B cell (primary cell): Measurements from ENCODE around the gene NELL1. TPM values are rescaled to one million over a fixed set of nuclear protein-coding genes. Genes with fewer than 3 reads are reported as not detected.

ENCODE experiments used
- ATAC-seq: fragments of 200-7000 bp; cut with Tn5 transposase; one replicate; pipeline ENCODE4 v1.10.0; 2021; ENCODE audit warnings: low read depth, mild to moderate bottlenecking, moderate number of reproducible peaks, moderate library complexity
- CTCF ChIA-PET: fragments of 350-600 bp; sonication (Branson Sonifier 250); formaldehyde crosslinking; loops from one replicate; lab custom pipeline; 2021; ENCODE audit warnings: antibody characterized with exemption, inconsistent platforms; lab: Charles Lee
- POLR2A ChIA-PET: fragments of 350-600 bp; sonication (Branson Sonifier 250); formaldehyde crosslinking; loops from one replicate; lab custom pipeline; 2021; ENCODE audit warnings: antibody characterized with exemption; lab: Charles Lee
- DNase-seq: peaks from one replicate; pipeline ENCODE4 v3.0.0; 2013
- H2AFZ ChIP-seq: 2 replicates; pipeline ENCODE4 v1.6.1; 2012; ENCODE audit warnings: mild to moderate bottlenecking, low read depth, low read length; ENCODE audit not compliant: insufficient read depth, poor library complexity, severe bottlenecking
- H3K27ac ChIP-seq, 2 donors: 1 replicate in 1 of 2; 2 replicates in 1 of 2; pipeline ENCODE4 v1.5.1; 2012 to 2013; ENCODE audit warnings: low read length in 2 of 2, mild to moderate bottlenecking in 2 of 2, moderate library complexity in 1 of 2
- H3K27me3 ChIP-seq, 4 experiments: fragments of 200-600 bp in 1 of 4; sonication (generic) in 1 of 4; replicated peaks in 1 of 4; 1 replicate in 2 of 4; 2 replicates in 2 of 4; pipeline versions ENCODE4 v1.6.1 to v1.7.0; 2013 to 2016; ENCODE audit warnings: low read length in 3 of 4, mild to moderate bottlenecking in 2 of 4, mixed read lengths in 1 of 4, moderate library complexity in 1 of 4; ENCODE audit not compliant: insufficient read depth in 4 of 4, control insufficient read depth in 3 of 4; ENCODE audit errors: control extremely low read depth in 1 of 4
- H3K36me3 ChIP-seq, 2 experiments: replicated peaks in 1 of 2; 1 replicate in 1 of 2; 2 replicates in 1 of 2; pipeline versions ENCODE4 v1.6.1 to v1.7.1; 2013; ENCODE audit warnings: low read length in 1 of 2; ENCODE audit not compliant: insufficient read depth in 2 of 2, control insufficient read depth in 1 of 2; ENCODE audit errors: control extremely low read depth in 1 of 2, extremely low read depth in 1 of 2
- H3K4me1 ChIP-seq, 2 donors: fragments of 200-600 bp in 1 of 2; sonication (generic) in 1 of 2; 1 replicate in 1 of 2; 2 replicates in 1 of 2; pipeline versions ENCODE4 v1.5.1 to v1.6.1; 2013 to 2017; ENCODE audit warnings: low read length in 2 of 2; ENCODE audit not compliant: control insufficient read depth in 2 of 2, insufficient read depth in 2 of 2
- H3K4me2 ChIP-seq: replicated peaks from 2 replicates; pipeline ENCODE3; 2012; ENCODE audit warnings: mild to moderate bottlenecking, low read depth, low read length; ENCODE audit not compliant: poor library complexity, severe bottlenecking
- H3K4me3 ChIP-seq, 5 experiments: fragments of 200-600 bp in 1 of 5; sonication (generic) in 1 of 5; 1 replicate in 3 of 5; 2 replicates in 2 of 5; pipeline versions ENCODE4 v1.5.1 to v1.7.0; 2011 to 2016; ENCODE audit warnings: low read length in 4 of 5, mild to moderate bottlenecking in 4 of 5, low read depth in 2 of 5, control low read depth in 1 of 5, moderate library complexity in 1 of 5; ENCODE audit not compliant: insufficient read depth in 1 of 5; ENCODE audit errors: control extremely low read depth in 1 of 5, extremely low read depth in 1 of 5
- H3K79me2 ChIP-seq: fragments of 200-600 bp; sonication (generic); one replicate; pipeline ENCODE4 v1.6.0; 2016; ENCODE audit warnings: low read length; ENCODE audit not compliant: control insufficient read depth, insufficient read depth
- H3K9ac ChIP-seq: fragments of 200-600 bp; sonication (generic); 2 replicates; pipeline ENCODE4 v1.6.1; 2017; ENCODE audit warnings: mild to moderate bottlenecking, low read length, moderate library complexity
- H3K9me3 ChIP-seq, 3 donors: one replicate each; pipeline versions ENCODE4 v1.6.1 to v1.7.1; 2013; ENCODE audit warnings: low read length in 2 of 3; ENCODE audit not compliant: control insufficient read depth in 2 of 3, insufficient read depth in 1 of 3; ENCODE audit errors: control extremely low read depth in 1 of 3
- H4K20me1 ChIP-seq: 2 replicates; pipeline ENCODE4 v1.6.0; 2012; ENCODE audit warnings: mild to moderate bottlenecking, low read length; ENCODE audit not compliant: insufficient read depth, control insufficient read depth, poor library complexity, severe bottlenecking
- H3K27ac Mint-ChIP-seq: one replicate; pipeline ENCODE4 v1.8.0; 2021; ENCODE audit warnings: mixed read lengths
- H3K27me3 Mint-ChIP-seq: one replicate; pipeline ENCODE4 v1.8.0; 2021; ENCODE audit warnings: mixed read lengths
- H3K4me1 Mint-ChIP-seq: one replicate; pipeline ENCODE4 v1.8.0; 2021; ENCODE audit warnings: mixed read lengths
- H3K4me3 Mint-ChIP-seq: one replicate; pipeline ENCODE4 v1.8.0; 2021; ENCODE audit warnings: mixed read lengths
- H3K9me3 Mint-ChIP-seq: one replicate; pipeline ENCODE4 v1.8.0; 2022; ENCODE audit warnings: mixed read lengths; ENCODE audit not compliant: insufficient read depth
- CTCF ChIP-seq: fragments of 200-600 bp; IDR thresholded peaks from one replicate; pipeline ENCODE4 v1.8.0; 2022; ENCODE audit warnings: antibody characterized with exemption, mild to moderate bottlenecking
- EZH2 ChIP-seq: IDR thresholded peaks from 2 replicates; pipeline ENCODE4 v1.6.1; 2012; ENCODE audit warnings: borderline replicate concordance, low read depth, mild to moderate bottlenecking, moderate library complexity, low read length; ENCODE audit not compliant: insufficient read depth, poor library complexity, severe bottlenecking
- WGBS: methylation state at CpG from one replicate; pipeline ENCODE4 v1.1.5; 2013; ENCODE audit warnings: missing lambda C conversion rate; ENCODE audit not compliant: insufficient coverage; 5-methylcytosine and 5-hydroxymethylcytosine counted together
- intact Hi-C: fragments of 100-400 bp; cut with micrococcal nuclease; formaldehyde crosslinking; loops from one replicate; pipeline ENCODE4 v1.10.0; 2022
- polyA plus RNA-seq: library from polyadenylated mRNA; depleted of rRNA; stranded (reverse); fragments of >200 nt; gene quantifications from 2 replicates; pipeline ENCODE4 v1.2.3, GENCODE V29; 2012
- total RNA-seq, 2 donors: library from RNA; stranded (reverse); fragments of 120-200 nt in 1 of 2; gene quantifications; 1 replicate in 1 of 2; 2 replicates in 1 of 2; pipeline versions ENCODE4 v1.2.3 to v1.2.4, GENCODE V29; 2013 to 2022

The NELL1 gene
- total and polyA plus RNA-seq, 2 donors (not counting 1 experiment from before 2014, with no cell fraction given), result not detected

GRCh38 chr11:21396342-21397008 lies 727.1 kb downstream of the NELL1 start:
- TF ChIP-seq CTCF, result no peak
- no peak for TF ChIP-seq EZH2
- Histone ChIP-seq H2AFZ (no peak overlapping the region), H3K36me3 (no peaks in the 10 kb centered on the region), H3K4me3 (no peak overlapping the region), H3K9ac (no peak overlapping the region), H4K20me1 (no peaks in the 10 kb centered on the region), H3K27me3 (no peaks in the 10 kb centered on the region), H3K9me3 (no peaks in the 10 kb centered on the region), H3K4me1 (no peaks in the 10 kb centered on the region), H3K79me2 (no peaks in the 10 kb centered on the region), H3K4me2 (no peak overlapping the region), H3K27ac (no peak overlapping the region)
- intact Hi-C loops, result no loop called here
- ATAC-seq, result no peak
- no peaks in the 10 kb centered on the region for H3K4me1 Mint-ChIP-seq
- no peak overlapping the region for H3K4me3 Mint-ChIP-seq
- DNase-seq, result no peak
- ChIA-PET CTCF (interaction anchor here (1.5 kb wide), 1 partner anchor 11 kb away, joined by 3 read pairs; no protein-coding TSS in a partner anchor), POLR2A (no interaction called here)
- WGBS, result 83% methylated on average over 1 of the region's 5 CpGs
- H3K27ac Mint-ChIP-seq, result no peak overlapping the region
- H3K27me3 Mint-ChIP-seq, result no peaks in the 10 kb centered on the region
- H3K9me3 Mint-ChIP-seq, result peaks cover 3% of the 10 kb centered on the region

GRCh38 chr11:21398195-21398594 lies 728.8 kb downstream of the NELL1 start:
- intact Hi-C loops, result no loop called here
- Histone ChIP-seq H3K9me3 (no peaks in the 10 kb centered on the region), H3K27ac (no peak overlapping the region), H3K27me3 (no peaks in the 10 kb centered on the region), H3K4me1 (no peaks in the 10 kb centered on the region), H3K4me3 (no peak overlapping the region), H2AFZ (no peak overlapping the region), H3K4me2 (no peak overlapping the region), H3K79me2 (no peaks in the 10 kb centered on the region), H4K20me1 (no peaks in the 10 kb centered on the region), H3K9ac (no peak overlapping the region), H3K36me3 (no peaks in the 10 kb centered on the region)
- Mint-ChIP-seq H3K27ac (no peak overlapping the region), H3K4me1 (no peaks in the 10 kb centered on the region), H3K27me3 (no peaks in the 10 kb centered on the region), H3K9me3 (peaks cover 3% of the 10 kb centered on the region), H3K4me3 (no peak overlapping the region)
- TF ChIP-seq EZH2 (no peak), CTCF (no peak)
- ChIA-PET POLR2A (no interaction called here), CTCF (no interaction called here)
- ATAC-seq (no peak), DNase-seq (no peak)
- WGBS, result 100% methylated on average over 1 of the region's 3 CpGs
